ENCODE results near the gene OR6X1. TPM values are rescaled to one million over a fixed set of nuclear protein-coding genes. Genes with fewer than 3 reads are reported as not detected.

OR6X1 gene
- total and polyA plus RNA-seq, 2 experiments from 2014 or later, result not detected

GRCh38 chr11:123796226-123796625, 41.9 kb upstream of the OR6X1 start:
- ATAC-seq (no peak), DNase-seq (ENCODE audit: low spot score) (no peak)
- Histone ChIP-seq H3K9me2 (ENCODE audit: insufficient read depth) (no peaks in the 10 kb centered on the region), H4K20me1 (replicated peaks; ENCODE audit: insufficient read depth) (no peaks in the 10 kb centered on the region), H3K36me3 (ENCODE audit: insufficient read depth) (peaks cover 18% of the 10 kb centered on the region), H3K79me2 (replicated peaks; ENCODE audit: insufficient read depth) (no peaks in the 10 kb centered on the region), H3K4me3 (no peak overlapping the region), H3K4me2 (no peak overlapping the region), H3K27ac (ENCODE audit: low read depth) (no peak overlapping the region), H2AFZ (peak overlapping the region; percentile 97; the same call in 1 of the 2 replicates), H3F3A (replicated peaks; ENCODE audit: low read depth) (no peaks in the 10 kb centered on the region), H3K4me1 (ENCODE audit: insufficient read depth) (peaks cover 7% of the 10 kb centered on the region), H3K27me3 (ENCODE audit: insufficient read depth) (no peaks in the 10 kb centered on the region)
- peaks cover 35% of the 10 kb centered on the region for H3K9me3 Mint-ChIP-seq
- H3K27me3 Mint-ChIP-seq (ENCODE audit: insufficient read depth, low read depth, poor library complexity), result no peaks in the 10 kb centered on the region
- no peak overlapping the region for H3K4me3 Mint-ChIP-seq
- H3K4me1 Mint-ChIP-seq, result peaks cover 4% of the 10 kb centered on the region; the same call in 2 of the 3 replicates
- H3K27ac Mint-ChIP-seq, result no peak overlapping the region
- peaks cover 32% of the 10 kb centered on the region; the same call in 2 of the 3 replicates for H3K36me3 Mint-ChIP-seq (ENCODE audit: low read depth)
- TF ChIP-seq ZNF114 (CRISPR knock-in tag; IDR thresholded peaks at IDR 0.05) (no peak), JUNB (IDR thresholded peaks at IDR 0.05; ENCODE audit: unreplicated experiment) (no peak), NANOG (IDR thresholded peaks at IDR 0.05; ENCODE audit: borderline replicate concordance) (no peak), CREB1 (CRISPR knock-in tag; IDR thresholded peaks at IDR 0.05; ENCODE audit: low read depth) (no peak), EZH2phosphoT487 (IDR thresholded peaks at IDR 0.05; ENCODE audit: unreplicated experiment) (no peak), ZNF331 (CRISPR knock-in tag; IDR thresholded peaks at IDR 0.05; ENCODE audit: low read depth) (no peak), STAT1 (IDR thresholded peaks at IDR 0.05; ENCODE audit: unreplicated experiment) (no peak), EZH2 (IDR thresholded peaks at IDR 0.05; ENCODE audit: low read depth, unreplicated experiment) (no peak), POLR2AphosphoS5 (IDR thresholded peaks at IDR 0.05; ENCODE audit: low read depth) (no peak), ZNF462 (CRISPR knock-in tag; IDR thresholded peaks at IDR 0.05) (no peak)
- TF ChIP-seq, protein P1, sequence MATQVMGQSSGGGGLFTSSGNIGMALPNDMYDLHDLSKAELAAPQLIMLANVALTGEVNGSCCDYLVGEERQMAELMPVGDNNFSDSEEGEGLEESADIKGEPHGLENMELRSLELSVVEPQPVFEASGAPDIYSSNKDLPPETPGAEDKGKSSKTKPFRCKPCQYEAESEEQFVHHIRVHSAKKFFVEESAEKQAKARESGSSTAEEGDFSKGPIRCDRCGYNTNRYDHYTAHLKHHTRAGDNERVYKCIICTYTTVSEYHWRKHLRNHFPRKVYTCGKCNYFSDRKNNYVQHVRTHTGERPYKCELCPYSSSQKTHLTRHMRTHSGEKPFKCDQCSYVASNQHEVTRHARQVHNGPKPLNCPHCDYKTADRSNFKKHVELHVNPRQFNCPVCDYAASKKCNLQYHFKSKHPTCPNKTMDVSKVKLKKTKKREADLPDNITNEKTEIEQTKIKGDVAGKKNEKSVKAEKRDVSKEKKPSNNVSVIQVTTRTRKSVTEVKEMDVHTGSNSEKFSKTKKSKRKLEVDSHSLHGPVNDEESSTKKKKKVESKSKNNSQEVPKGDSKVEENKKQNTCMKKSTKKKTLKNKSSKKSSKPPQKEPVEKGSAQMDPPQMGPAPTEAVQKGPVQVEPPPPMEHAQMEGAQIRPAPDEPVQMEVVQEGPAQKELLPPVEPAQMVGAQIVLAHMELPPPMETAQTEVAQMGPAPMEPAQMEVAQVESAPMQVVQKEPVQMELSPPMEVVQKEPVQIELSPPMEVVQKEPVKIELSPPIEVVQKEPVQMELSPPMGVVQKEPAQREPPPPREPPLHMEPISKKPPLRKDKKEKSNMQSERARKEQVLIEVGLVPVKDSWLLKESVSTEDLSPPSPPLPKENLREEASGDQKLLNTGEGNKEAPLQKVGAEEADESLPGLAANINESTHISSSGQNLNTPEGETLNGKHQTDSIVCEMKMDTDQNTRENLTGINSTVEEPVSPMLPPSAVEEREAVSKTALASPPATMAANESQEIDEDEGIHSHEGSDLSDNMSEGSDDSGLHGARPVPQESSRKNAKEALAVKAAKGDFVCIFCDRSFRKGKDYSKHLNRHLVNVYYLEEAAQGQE (IDR thresholded peaks at IDR 0.05; ENCODE audit: unreplicated experiment), result no peak
- TF ChIP-seq, protein P2, sequence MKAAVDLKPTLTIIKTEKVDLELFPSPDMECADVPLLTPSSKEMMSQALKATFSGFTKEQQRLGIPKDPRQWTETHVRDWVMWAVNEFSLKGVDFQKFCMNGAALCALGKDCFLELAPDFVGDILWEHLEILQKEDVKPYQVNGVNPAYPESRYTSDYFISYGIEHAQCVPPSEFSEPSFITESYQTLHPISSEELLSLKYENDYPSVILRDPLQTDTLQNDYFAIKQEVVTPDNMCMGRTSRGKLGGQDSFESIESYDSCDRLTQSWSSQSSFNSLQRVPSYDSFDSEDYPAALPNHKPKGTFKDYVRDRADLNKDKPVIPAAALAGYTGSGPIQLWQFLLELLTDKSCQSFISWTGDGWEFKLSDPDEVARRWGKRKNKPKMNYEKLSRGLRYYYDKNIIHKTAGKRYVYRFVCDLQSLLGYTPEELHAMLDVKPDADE (IDR thresholded peaks at IDR 0.05), result no peak
- TF ChIP-seq, protein P3, sequence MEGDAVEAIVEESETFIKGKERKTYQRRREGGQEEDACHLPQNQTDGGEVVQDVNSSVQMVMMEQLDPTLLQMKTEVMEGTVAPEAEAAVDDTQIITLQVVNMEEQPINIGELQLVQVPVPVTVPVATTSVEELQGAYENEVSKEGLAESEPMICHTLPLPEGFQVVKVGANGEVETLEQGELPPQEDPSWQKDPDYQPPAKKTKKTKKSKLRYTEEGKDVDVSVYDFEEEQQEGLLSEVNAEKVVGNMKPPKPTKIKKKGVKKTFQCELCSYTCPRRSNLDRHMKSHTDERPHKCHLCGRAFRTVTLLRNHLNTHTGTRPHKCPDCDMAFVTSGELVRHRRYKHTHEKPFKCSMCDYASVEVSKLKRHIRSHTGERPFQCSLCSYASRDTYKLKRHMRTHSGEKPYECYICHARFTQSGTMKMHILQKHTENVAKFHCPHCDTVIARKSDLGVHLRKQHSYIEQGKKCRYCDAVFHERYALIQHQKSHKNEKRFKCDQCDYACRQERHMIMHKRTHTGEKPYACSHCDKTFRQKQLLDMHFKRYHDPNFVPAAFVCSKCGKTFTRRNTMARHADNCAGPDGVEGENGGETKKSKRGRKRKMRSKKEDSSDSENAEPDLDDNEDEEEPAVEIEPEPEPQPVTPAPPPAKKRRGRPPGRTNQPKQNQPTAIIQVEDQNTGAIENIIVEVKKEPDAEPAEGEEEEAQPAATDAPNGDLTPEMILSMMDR (conservative IDR thresholded peaks at IDR 0.05; ENCODE audit: low read depth in 2 of 2), result no peak

Data from GM23338 (cell line).